Lung (tissue), 13 donors: ENCODE results near the gene SLC6A20. TPM values are rescaled to one million over a fixed set of nuclear protein-coding genes. Genes with fewer than 3 reads are reported as not detected.
A peak's percentile ranks its signal among the peaks of the same experiment; 100 is the strongest.

Experiments used
- ATAC-seq: fragments of 200-7000 bp; cut with Tn5 transposase; one replicate; pipeline ENCODE4 v1.9.1; 2020; ENCODE audit warnings: moderate number of reproducible peaks; ENCODE audit not compliant: insufficient read depth, low FRiP score
- DNase-seq, 3 donors: peaks; one replicate each; pipeline ENCODE4 v3.0.0-alpha.2; 2013 to 2017
- H3K27ac ChIP-seq, 2 donors: one replicate each; pipeline ENCODE4 v1.5.1; 2013; ENCODE audit warnings: mild to moderate bottlenecking in 2 of 2, moderate library complexity in 2 of 2, control low read depth in 1 of 2, inconsistent platforms in 1 of 2, low read depth in 1 of 2, low read length in 1 of 2
- H3K27me3 ChIP-seq, 3 donors: one replicate each; pipeline ENCODE4 v1.5.1; 2013; ENCODE audit warnings: low read length in 2 of 3; ENCODE audit not compliant: control insufficient read depth in 3 of 3, insufficient read depth in 3 of 3
- H3K36me3 ChIP-seq, 4 donors: one replicate each; pipeline ENCODE4 v1.5.1; 2013; ENCODE audit warnings: low read length in 4 of 4, mild to moderate bottlenecking in 1 of 4, moderate library complexity in 1 of 4; ENCODE audit not compliant: control insufficient read depth in 4 of 4, insufficient read depth in 4 of 4
- H3K4me1 ChIP-seq, 5 donors: one replicate each; pipeline ENCODE4 v1.5.1; 2013; ENCODE audit warnings: low read length in 5 of 5, mild to moderate bottlenecking in 2 of 5, moderate library complexity in 1 of 5; ENCODE audit not compliant: control insufficient read depth in 5 of 5, insufficient read depth in 5 of 5
- H3K4me3 ChIP-seq: one replicate; pipeline ENCODE4 v1.5.1; 2013; ENCODE audit warnings: mild to moderate bottlenecking, control low read depth, moderate library complexity
- H3K9ac ChIP-seq, 2 donors: one replicate each; pipeline ENCODE4 v1.5.1; 2013; ENCODE audit warnings: low read length in 2 of 2, control low read depth in 1 of 2; ENCODE audit not compliant: insufficient read depth in 1 of 2
- H3K9me3 ChIP-seq, 4 donors: one replicate each; pipeline ENCODE4 v1.5.1; 2013; ENCODE audit warnings: low read length in 3 of 4, mild to moderate bottlenecking in 1 of 4, moderate library complexity in 1 of 4; ENCODE audit not compliant: control insufficient read depth in 4 of 4, insufficient read depth in 3 of 4
- CTCF ChIP-seq: IDR thresholded peaks from 2 replicates; pipeline ENCODE4 v1.5.1; 2012; ENCODE audit warnings: mild to moderate bottlenecking; ENCODE audit errors: control extremely low read depth, extremely low read depth
- WGBS, 2 donors: extraction: QIAGEN DNeasy Blood & Tissue Kit; methylation state at CpG; one replicate each; pipeline ENCODE4 v1.1.7; 2013; 5-methylcytosine and 5-hydroxymethylcytosine counted together
- polyA plus RNA-seq, 2 donors: library from polyadenylated mRNA; stranded (reverse); fragments of 200-250 nt; gene quantifications; one replicate each; pipeline ENCODE4 v1.2.1, GENCODE V29; 2013
- small RNA-seq: library from RNA; depleted of rRNA; stranded (forward); fragments of <200 nt; gene quantifications from one replicate; pipeline ENCODE3, GENCODE V24; 2014; ENCODE audit warnings: low replicate concordance
- total RNA-seq, 2 donors: library from RNA; depleted of rRNA in 1 of 2; stranded (reverse); fragments of >200 nt in 1 of 2; gene quantifications; one replicate each; pipeline ENCODE4 v1.2.1, GENCODE V29; 2014 to 2021
- donor health status: control.
- donor health status: control.
- donor health status: Bipolar disorder and iron deficiency.
- donor health status: healthy.
- donor health status: DM: yes; HTN: yes; CAD: no.

Gene SLC6A20
- total and polyA plus RNA-seq, 4 donors, result 0.28 to 10.2 (median 1.8) TPM

- Histone ChIP-seq H3K4me3 (no peak overlapping the region), H3K4me1 (no peaks in the 10 kb centered on the region), H3K9ac (no peak overlapping the region), H3K27me3 (no peaks in the 10 kb centered on the region), H3K9me3 (no peaks in the 10 kb centered on the region), H3K36me3 (peaks cover 5 to 40% (median 20%) of the 10 kb centered on the region in 4 donors), H3K27ac (peak overlapping the region in 1 of 2 donors; percentile 9)
- WGBS, 2 donors, result 88 to 93% methylated on average over 7 of the region's 7 CpGs
- TF ChIP-seq CTCF, result no peak
- no peak for DNase-seq
- no peak for ATAC-seq
Measured at GRCh38 chr3:45712434-45713110, 83.8 kb downstream of the SLC6A20 start.

GRCh38 chr3:45711931-45712330 is 84.4 kb downstream of the SLC6A20 start:
- H3K27ac ChIP-seq, result no peak overlapping the region
- no peak overlapping the region for H3K4me3 ChIP-seq
- H3K4me1 ChIP-seq, result no peaks in the 10 kb centered on the region
- no peak overlapping the region for H3K9ac ChIP-seq
- DNase-seq (no peak), ATAC-seq (no peak)
- H3K27me3 ChIP-seq, result no peaks in the 10 kb centered on the region
- no peaks in the 10 kb centered on the region for H3K9me3 ChIP-seq
- H3K36me3 ChIP-seq, result peaks cover 8 to 43% (median 22%) of the 10 kb centered on the region in 4 donors
- 57 to 74% methylated on average over 4 of the region's 4 CpGs for WGBS, 2 donors
- no peak for TF ChIP-seq CTCF

GRCh38 chr3:45705839-45706808 is 90.2 kb downstream of the SLC6A20 start:
- Histone ChIP-seq H3K27me3 (no peaks in the 10 kb centered on the region), H3K9ac (no peak overlapping the region), H3K27ac (no peak overlapping the region), H3K36me3 (peaks cover 5 to 22% (median 12%) of the 10 kb centered on the region in 4 donors), H3K4me1 (peaks cover 0 to 2% (median 0%) of the 10 kb centered on the region in 5 donors), H3K9me3 (no peaks in the 10 kb centered on the region), H3K4me3 (no peak overlapping the region)
- ATAC-seq (no peak), DNase-seq (no peak)
- 87 to 91% methylated on average over 2 of the region's 2 CpGs for WGBS, 2 donors
- no peak for TF ChIP-seq CTCF

Small RNAs within 50 kb of the gene (small RNA-seq; reads per million reads assigned to genes)
- not detected for gene RN7SL145P

Other genes starting within 250 kb of the SLC6A20 start
- gene LIMD1, start 201.8 kb downstream of the SLC6A20 start, total RNA-seq, result 100 to 1,000 TPM in 1 of 2 donors, 10 to 100 TPM in 1; 70.0 to 123 TPM
- 10 to 100 TPM in 1 of 2 donors, 1 to 10 TPM in 1; 9.3 to 18.5 TPM for gene LIMD1, start 201.8 kb downstream of the SLC6A20 start, polyA plus RNA-seq
- 100 to 1,000 TPM in 1 of 2 donors, 10 to 100 TPM in 1; 53.3 to 117 TPM for gene SACM1L, start 107.1 kb downstream of the SLC6A20 start, total RNA-seq
- 10 to 100 TPM; 23.3 to 34.2 TPM for gene SACM1L, start 107.1 kb downstream of the SLC6A20 start, polyA plus RNA-seq
- 10 to 100 TPM; 30.9 to 45.1 TPM for gene LZTFL1, start 45.6 kb upstream of the SLC6A20 start, total RNA-seq
- gene LZTFL1, start 45.6 kb upstream of the SLC6A20 start, polyA plus RNA-seq, result 10 to 100 TPM in 1 of 2 donors, 1 to 10 TPM in 1; 7.7 to 13.7 TPM
- gene CCR9, start 90.0 kb upstream of the SLC6A20 start, total RNA-seq, result under 1 TPM in 1 of 2 donors, not detected in 1; 0.46 TPM
- under 1 TPM in 1 of 2 donors, not detected in 1; 0.09 TPM for gene CCR9, start 90.0 kb upstream of the SLC6A20 start, polyA plus RNA-seq
- 1 to 10 TPM; 1.5 to 2.4 TPM for gene CXCR6, start 146.9 kb upstream of the SLC6A20 start, total RNA-seq
- 1 to 10 TPM; 1.0 to 4.3 TPM for gene CXCR6, start 146.9 kb upstream of the SLC6A20 start, polyA plus RNA-seq
- gene FYCO1, start 199.3 kb upstream of the SLC6A20 start, total RNA-seq, result 10 to 100 TPM; 32.7 to 38.7 TPM
- 10 to 100 TPM; 11.3 to 13.7 TPM for gene FYCO1, start 199.3 kb upstream of the SLC6A20 start, polyA plus RNA-seq
- gene XCR1, start 230.9 kb upstream of the SLC6A20 start, total RNA-seq, result under 1 TPM; 0.18 to 0.43 TPM
- gene XCR1, start 230.9 kb upstream of the SLC6A20 start, polyA plus RNA-seq, result 1 to 10 TPM in 1 of 2 donors, under 1 TPM in 1; 0.04 to 1.1 TPM